OCI-LY3 (cell line): ENCODE measurements around the gene FBXL13.
"Not testable (repeated sequence)": the region's sequence is repeated elsewhere in the genome, so short reads cannot be mapped to it uniquely, and the experiment has no call there.

Experiments used
- CTCF ChIP-seq: fragments of 200-600, 300-600 bp; sonication (generic); IDR thresholded peaks from 2 replicates; pipeline ENCODE4 v1.5.1; 2014; ENCODE audit warnings: antibody characterized with exemption, low read length, low read depth
- EZH2phosphoT487 ChIP-seq: fragments of 200-600 bp; shearing (Covaris generic); IDR thresholded peaks from 2 replicates; pipeline ENCODE4 v1.6.1; 2018; ENCODE audit warnings: antibody characterized with exemption, mixed run types, low read depth

GRCh38 chr7:102788770-102789169 lies 285.8 kb downstream of the FBXL13 start:
- not testable (repeated sequence) for TF ChIP-seq CTCF, EZH2phosphoT487
